Upper lobe of left lung (tissue), 4 donors: ENCODE measurements around the gene ADAM12.

Source experiments
- EP300 ChIP-seq, 4 donors: sonication (generic); formaldehyde crosslinking; IDR thresholded peaks; one replicate each; pipeline ENCODE4 v1.5.1; 2017; ENCODE audit warnings: antibody characterized with exemption in 4 of 4, control low read depth in 2 of 4
- POLR2A ChIP-seq, 4 donors: fragments of 450-650 bp; IDR thresholded peaks; one replicate each; pipeline ENCODE4 v1.5.1; 2016 to 2017; ENCODE audit warnings: antibody characterized with exemption in 4 of 4, mild to moderate bottlenecking in 2 of 4
- POLR2AphosphoS5 ChIP-seq, 2 donors: sonication (generic); formaldehyde crosslinking; IDR thresholded peaks; one replicate each; pipeline ENCODE4 v1.5.1; 2017; ENCODE audit warnings: antibody characterized with exemption in 2 of 2
- TF ChIP-seq, protein P1 (sequence below), 6 experiments: fragments of 450-650 bp in 4 of 6; fragments of 200-600 bp in 2 of 6; sonication (generic) in 2 of 6; IDR thresholded peaks; one replicate each; pipeline ENCODE4 v1.5.1; 2016 to 2019; ENCODE audit warnings: antibody characterized with exemption in 6 of 6

DNA sequence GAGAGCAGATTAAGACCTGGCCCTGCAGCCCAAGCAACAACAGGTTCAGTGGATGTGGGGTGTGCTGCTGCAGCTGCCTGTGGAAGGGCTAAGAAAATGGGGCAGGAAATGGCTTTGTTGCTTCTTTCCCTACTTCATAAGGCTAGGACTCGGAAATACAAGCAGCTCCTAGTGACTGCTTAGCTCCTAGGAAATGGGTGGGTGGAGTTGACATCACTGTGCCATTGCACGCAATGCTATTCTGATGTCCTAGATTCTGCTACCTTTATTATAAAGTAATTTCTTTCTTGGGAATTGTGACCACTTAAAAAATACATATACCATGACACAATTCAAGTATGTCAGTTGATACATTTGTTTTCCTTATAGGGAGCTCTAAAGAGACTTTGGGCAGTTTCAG is 336.1 kb downstream of the ADAM12 start:
- TF ChIP-seq EP300 (IDR thresholded peaks at IDR 0.05) (no peak), POLR2AphosphoS5 (IDR thresholded peaks at IDR 0.05) (no peak), POLR2A (IDR thresholded peaks at IDR 0.05) (no peak)
- TF ChIP-seq, protein P1, sequence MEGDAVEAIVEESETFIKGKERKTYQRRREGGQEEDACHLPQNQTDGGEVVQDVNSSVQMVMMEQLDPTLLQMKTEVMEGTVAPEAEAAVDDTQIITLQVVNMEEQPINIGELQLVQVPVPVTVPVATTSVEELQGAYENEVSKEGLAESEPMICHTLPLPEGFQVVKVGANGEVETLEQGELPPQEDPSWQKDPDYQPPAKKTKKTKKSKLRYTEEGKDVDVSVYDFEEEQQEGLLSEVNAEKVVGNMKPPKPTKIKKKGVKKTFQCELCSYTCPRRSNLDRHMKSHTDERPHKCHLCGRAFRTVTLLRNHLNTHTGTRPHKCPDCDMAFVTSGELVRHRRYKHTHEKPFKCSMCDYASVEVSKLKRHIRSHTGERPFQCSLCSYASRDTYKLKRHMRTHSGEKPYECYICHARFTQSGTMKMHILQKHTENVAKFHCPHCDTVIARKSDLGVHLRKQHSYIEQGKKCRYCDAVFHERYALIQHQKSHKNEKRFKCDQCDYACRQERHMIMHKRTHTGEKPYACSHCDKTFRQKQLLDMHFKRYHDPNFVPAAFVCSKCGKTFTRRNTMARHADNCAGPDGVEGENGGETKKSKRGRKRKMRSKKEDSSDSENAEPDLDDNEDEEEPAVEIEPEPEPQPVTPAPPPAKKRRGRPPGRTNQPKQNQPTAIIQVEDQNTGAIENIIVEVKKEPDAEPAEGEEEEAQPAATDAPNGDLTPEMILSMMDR (IDR thresholded peaks at IDR 0.05) = no peak
